Globus pallidus (tissue), 1 donor: ENCODE measurements around the gene TMEM53.

Experiments
- DNase-seq: peaks from one replicate; pipeline ENCODE4 v3.0.0-alpha.2; 2015; ENCODE audit warnings: low spot score

TMEM53 gene

DNA sequence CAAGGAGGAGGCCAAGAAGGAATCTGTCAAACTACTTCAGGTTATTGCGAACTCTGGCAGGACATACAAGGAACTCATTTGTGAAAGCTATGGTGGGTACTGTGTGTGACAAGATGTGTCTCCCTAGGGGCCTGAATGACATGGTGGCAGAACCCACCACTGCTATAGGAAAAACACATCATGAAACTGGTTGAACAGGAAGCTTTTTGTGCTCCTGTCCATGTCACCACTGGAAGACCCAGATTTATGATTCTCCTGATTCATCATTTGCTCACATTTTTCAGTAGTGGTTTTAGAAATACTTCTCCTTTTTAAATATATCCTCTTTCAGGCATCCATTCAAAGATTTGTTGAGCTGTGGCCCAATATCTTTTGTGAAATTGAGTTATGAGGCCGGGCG lies 23.9 kb upstream of the TMEM53 start:
- DNase-seq = no peak

DNA sequence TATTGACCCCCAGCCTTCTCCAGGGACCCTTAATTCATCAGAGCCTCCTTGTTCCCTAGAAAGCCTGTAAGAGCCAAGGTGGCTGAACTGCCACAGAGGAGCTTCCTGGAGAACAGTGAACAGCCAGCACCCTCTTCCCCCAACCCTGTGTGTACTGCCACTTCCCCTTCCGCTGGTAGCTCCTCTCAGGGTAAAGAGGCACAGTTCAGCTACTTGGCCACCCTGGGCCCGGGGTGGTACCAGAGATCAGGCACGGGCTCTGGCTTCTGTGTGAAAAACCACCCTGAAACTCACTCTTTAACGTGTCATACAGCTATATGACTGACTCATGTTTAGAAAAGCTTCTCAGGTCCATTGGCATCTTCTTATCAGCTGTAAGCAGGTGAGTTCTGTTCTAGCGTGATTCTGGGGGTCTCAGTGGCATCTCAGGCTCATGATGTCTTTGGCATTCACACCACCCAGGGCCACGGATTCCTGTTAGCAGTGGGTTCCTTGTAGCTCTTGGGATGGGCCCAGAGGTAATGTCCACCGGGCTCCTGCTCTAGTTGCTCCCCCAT lies 22.6 kb upstream of the TMEM53 start:
- no peak for DNase-seq

DNA sequence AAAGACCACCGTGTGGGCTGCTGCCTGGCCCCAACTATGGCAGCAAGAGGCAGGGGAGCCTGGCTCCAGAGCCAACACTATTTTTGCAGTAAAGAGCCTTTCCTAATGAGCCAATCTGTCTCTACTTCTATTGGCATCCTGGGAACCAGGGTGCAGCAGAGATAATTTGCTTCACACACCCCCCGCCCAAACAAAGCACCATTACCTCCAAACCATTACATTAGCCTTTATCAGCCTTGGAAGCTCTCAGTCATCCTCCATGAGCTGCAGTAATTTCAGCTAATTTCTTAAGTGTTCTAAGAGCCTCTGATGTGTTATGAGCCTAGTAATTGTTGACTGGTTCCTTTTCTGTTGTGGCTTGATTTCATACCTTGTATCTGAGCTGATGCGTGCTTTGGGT lies 21.8 kb upstream of the TMEM53 start:
- no peak for DNase-seq

DNA sequence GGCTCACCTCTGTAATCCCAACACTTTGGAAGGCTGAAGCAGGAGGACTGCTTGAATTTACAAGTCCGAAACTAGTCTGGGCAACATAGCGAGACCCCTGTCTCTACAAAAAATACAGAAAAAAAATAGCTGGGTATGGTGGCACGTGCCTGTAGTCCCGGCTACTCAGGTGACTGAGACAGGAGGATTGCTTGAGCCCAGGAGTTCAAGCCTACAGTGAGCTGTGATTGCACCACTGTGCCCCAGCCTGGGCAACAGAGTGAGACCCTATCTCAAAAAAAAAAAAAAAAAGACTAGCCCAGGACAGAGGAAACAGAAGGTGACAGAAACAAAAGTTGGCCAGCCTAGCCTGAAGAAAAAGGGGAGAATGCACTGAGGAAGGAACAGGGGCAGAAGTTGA lies 21.4 kb upstream of the TMEM53 start:
- DNase-seq = no peak

- no peak for DNase-seq
Observed at GRCh38 chr1:44694863-44695478, 20.7 kb upstream of the TMEM53 start.

DNA sequence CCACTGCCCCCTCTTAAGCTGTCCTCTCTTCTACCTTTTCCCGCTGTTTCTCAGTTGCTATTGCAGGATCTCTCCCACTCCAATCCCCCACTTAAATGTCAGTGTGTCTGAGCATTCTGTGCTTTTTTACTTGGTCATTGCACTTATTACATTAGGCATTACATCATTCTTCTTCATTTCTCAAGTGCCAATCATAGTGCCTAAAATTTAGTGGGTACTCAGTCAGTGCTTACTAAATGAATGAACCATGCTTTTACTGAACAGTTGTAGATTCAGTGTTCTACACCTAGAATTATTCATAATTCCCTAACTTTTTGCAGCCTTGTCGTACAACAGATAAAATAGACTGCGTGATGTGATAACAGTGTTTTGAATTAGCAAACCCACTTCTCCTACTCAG lies 19.6 kb upstream of the TMEM53 start:
- no peak for DNase-seq

DNA sequence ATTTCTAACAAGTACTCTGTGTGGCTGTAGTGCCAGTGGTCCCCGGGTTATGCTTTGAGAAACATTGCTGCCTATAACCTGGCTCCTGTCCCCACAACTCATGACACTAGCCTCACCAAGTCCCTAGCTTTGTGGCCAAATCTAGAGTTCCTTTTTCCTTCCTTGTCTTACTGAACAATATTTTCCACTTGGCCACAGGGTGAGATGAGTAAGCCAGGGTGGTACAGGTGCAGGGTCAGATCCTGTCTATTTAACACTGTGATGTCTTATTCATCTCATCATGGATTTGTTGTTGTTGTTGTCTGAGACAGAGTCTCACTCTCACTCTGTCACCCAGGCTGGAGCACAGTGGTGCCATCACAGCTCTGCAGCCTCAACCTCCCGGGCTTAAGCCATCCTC lies 18.9 kb upstream of the TMEM53 start:
- no peak for DNase-seq

- DNase-seq = no peak
Observed at GRCh38 chr1:44689447-44689765, 15.1 kb upstream of the TMEM53 start.

- DNase-seq = no peak
Observed at GRCh38 chr1:44688760-44689446, 14.6 kb upstream of the TMEM53 start.

DNA sequence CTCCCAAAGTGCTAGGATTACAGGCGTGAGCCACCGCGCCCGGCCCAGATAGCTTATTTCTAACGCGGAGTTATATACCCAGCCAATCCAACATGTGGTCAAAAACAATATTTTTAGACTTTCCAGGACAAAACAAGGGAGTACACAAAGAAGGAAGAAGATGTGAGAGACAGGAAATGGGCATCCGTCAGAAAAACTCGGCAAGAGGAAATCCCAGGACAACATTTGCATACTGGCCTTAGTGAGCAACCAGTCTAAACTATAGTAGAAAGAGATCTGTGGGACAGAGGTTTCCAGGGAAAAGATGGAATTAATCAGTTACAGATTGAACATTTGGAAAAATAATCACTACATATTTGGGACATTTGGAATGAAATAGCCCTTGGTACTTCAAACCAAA lies 11.6 kb upstream of the TMEM53 start:
- no peak for DNase-seq

- no peak for DNase-seq
Observed at GRCh38 chr1:44685218-44685617, 10.9 kb upstream of the TMEM53 start.

DNA sequence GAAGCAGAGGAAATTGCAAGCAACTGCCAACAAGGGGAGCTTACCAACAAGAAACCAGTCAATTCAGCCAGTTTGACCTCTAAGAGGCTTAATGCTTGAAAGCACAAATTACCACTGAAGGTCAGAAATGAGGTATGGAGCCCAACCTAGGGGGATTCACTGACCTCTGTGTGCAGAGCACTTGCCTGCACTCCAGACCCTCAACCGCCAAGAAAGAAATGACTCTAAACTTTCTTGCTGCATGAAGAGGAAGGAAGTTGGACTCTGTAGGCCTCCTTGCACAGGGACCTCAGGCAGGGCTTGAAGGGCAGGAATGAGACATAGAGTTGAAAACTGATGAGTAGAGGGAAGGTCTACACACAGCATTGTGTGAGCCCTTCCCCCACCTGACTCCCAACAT lies 10.2 kb upstream of the TMEM53 start:
- DNase-seq = no peak

DNA sequence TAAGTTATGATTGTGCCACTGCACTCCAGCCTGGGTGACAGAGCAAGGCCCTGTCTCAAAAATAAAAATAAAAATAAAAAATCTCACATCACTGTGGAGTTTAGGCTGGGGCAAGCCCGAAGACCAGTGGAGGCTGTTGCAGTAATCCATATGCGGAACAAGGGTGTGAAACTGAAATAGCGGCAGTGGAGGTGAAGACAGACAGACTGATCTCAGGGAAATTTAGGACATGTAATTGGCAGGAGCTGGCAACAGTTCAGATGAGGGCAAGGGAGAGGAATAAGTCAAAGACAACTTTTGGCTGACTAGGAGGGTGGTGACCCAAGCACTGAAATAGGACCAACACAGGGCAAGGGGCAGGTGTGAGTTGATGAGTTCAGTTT lies 8.6 kb upstream of the TMEM53 start:
- DNase-seq = no peak

GRCh38 chr1:44681905-44682882 lies 7.9 kb upstream of the TMEM53 start:
- DNase-seq = no peak

GRCh38 chr1:44679468-44679867 lies 5.2 kb upstream of the TMEM53 start:
- DNase-seq = no peak

DNA sequence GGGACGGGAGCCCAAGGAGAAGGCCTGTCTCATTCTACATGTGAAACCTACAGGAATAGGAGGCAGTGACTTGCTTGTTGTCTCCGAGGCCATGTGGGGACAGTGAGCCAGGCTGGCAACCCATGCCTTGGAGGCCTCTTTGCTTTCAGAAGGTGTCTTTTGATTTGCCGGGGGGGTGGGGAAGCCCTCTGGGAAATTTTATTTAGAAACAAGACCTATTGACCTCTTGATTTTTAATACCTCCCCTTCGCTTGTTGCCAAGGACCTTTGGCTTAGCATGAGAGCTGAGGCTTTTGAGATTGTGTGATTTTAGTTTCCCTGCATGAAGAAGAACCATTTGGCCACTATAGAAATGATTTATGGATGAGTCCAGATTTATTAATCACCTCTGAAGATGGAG lies 4.3 kb upstream of the TMEM53 start:
- no peak for DNase-seq

GRCh38 chr1:44678120-44678519 lies 3.8 kb upstream of the TMEM53 start:
- DNase-seq = no peak

- no peak for DNase-seq
Observed at GRCh38 chr1:44677201-44677766, 3.0 kb upstream of the TMEM53 start.

DNA sequence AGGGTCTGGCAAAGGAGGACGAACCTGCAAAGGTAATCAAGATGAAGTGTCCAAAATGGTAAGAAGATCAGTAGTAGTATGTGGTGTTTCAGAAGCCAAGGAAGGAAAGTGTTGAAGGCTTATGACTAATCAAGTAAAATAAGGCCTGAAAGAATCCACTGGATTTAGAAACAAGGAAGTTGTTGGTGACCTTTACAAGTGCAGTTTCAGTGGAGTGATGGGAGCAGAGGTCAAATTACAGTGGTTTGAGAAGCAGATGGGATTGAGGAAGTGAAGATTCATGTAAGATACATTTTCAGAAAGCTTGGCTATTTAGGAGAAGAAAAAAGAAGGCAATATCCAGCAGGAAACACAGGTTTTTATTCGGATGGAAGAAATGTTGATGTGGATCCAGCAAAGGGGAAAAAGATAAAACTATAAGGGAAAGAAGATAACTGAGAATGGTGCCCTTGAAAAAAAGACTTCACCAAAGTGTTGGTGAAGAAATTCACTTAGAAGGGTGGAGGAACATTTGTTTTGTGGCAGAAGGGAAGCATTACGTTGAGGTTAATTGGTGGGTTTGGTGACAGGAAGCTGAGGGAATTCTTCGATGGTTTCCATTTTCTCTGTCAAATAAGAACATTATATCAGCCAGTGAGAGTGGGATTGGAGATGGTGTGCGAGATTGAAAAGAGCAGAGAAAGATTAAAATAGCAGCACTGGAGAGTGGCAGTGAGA lies 2.4 kb upstream of the TMEM53 start:
- DNase-seq = no peak

DNA sequence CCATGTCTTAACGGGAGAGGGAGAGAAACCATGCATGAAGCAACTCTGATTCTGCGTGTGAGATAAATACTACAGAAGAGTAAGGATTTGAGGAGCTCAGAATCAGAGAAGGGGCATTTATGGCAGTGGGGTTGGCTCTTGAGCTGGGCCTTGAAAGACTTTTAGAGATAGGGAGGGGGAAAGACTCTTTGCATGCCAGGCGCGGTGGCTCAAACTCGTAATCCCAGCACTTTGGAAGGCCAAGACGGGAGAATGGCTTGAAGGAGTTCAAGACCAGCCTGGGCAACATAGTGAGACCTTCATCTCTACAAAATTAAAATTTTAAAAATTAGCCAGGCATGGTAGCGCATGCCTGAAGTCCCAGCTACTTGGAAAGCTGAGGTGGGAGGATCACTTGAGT lies 905 bp upstream of the TMEM53 start:
- DNase-seq = no peak

DNA sequence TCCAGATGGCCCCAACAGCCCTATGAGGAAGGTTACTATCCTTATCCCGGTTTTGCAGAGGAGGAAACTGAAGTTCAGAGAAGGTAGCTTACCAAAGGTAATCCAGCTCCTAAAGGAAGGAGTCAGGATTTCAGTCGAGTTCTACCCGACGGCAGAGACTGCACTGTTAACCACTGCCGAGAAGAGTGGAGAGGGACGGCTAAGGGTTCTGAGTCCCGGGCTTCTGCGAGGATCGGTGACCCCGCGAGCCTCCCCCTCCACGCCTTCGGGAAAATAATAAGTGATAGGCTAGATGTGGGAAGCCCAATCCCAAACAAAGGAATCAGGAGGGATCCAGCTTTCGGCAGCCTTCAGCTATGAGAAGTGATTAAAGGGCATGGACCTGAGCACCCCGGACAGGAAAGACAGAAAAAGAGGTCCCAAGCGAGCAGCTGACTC lies 587 bp downstream of the TMEM53 start:
- no peak for DNase-seq
